Lower lobe of right lung (tissue), 2 donors: ENCODE measurements around the gene MAD1L1. TPM values are rescaled to one million over a fixed set of nuclear protein-coding genes. Genes with fewer than 3 reads are reported as not detected.
"Not testable (repeated sequence)": the region's sequence is repeated elsewhere in the genome, so short reads cannot be mapped to it uniquely, and the experiment has no call there.

ENCODE experiments used
- ATAC-seq, 2 donors: fragments of 200-7000 bp; cut with Tn5 transposase; one replicate each; pipeline ENCODE4 v1.9.1; 2020 to 2022; ENCODE audit warnings: mild to moderate bottlenecking in 2 of 2, moderate library complexity in 2 of 2
- DNase-seq: peaks from one replicate; pipeline ENCODE4 v3.0.0-alpha.2; 2020
- H3K27ac ChIP-seq: fragments of 200-600 bp; one replicate; pipeline ENCODE4 v1.8.0; 2022
- H3K27me3 ChIP-seq: fragments of 200-600 bp; one replicate; pipeline ENCODE4 v1.8.0; 2022; ENCODE audit warnings: low read depth
- H3K36me3 ChIP-seq: fragments of 200-600 bp; one replicate; pipeline ENCODE4 v1.8.0; 2022; ENCODE audit warnings: mild to moderate bottlenecking
- H3K4me1 ChIP-seq: fragments of 200-600 bp; one replicate; pipeline ENCODE4 v1.8.0; 2022
- H3K4me3 ChIP-seq: fragments of 200-600 bp; one replicate; pipeline ENCODE4 v1.8.0; 2022; ENCODE audit warnings: mild to moderate bottlenecking
- H3K9me3 ChIP-seq: fragments of 200-600 bp; one replicate; pipeline ENCODE4 v1.8.0; 2022
- CTCF ChIP-seq: fragments of 200-600 bp; IDR thresholded peaks from one replicate; pipeline ENCODE4 v1.8.0; 2022; ENCODE audit warnings: antibody characterized with exemption, mild to moderate bottlenecking
- intact Hi-C: fragments of 100-400 bp; cut with DNase I; formaldehyde crosslinking; loops from one replicate; pipeline ENCODE4 v1.11.0; 2022
- total RNA-seq: library from RNA; stranded (reverse); fragmentation: NEBNext Ultra II Directional; extraction: Animal tissue kit (Norgen Biotek cat#: 25700); gene quantifications from one replicate; pipeline ENCODE4 v1.2.1, GENCODE V29; 2021
- donor health status: DM: no; HTN: yes; CAD: no; lungs with severe emphysema.

The MAD1L1 gene
- total RNA-seq, 1 donor from 2014 or later: 44.5 TPM

- no peak for DNase-seq
- Histone ChIP-seq H3K4me3 (no peak overlapping the region), H3K4me1 (peaks cover 7% of the 10 kb centered on the region), H3K9me3 (no peaks in the 10 kb centered on the region), H3K27me3 (no peaks in the 10 kb centered on the region), H3K36me3 (no peaks in the 10 kb centered on the region), H3K27ac (no peak overlapping the region)
- ATAC-seq: no peak
- no peak for TF ChIP-seq CTCF
- intact Hi-C loops: no loop called here
Observed at GRCh38 chr7:2164646-2165045, 68.1 kb downstream of the MAD1L1 start.

GRCh38 chr7:2163600-2164555, 68.9 kb downstream of the MAD1L1 start:
- Histone ChIP-seq H3K36me3 (no peaks in the 10 kb centered on the region), H3K27ac (no peak overlapping the region), H3K27me3 (no peaks in the 10 kb centered on the region), H3K4me3 (no peak overlapping the region), H3K9me3 (no peaks in the 10 kb centered on the region), H3K4me1 (peaks cover 10% of the 10 kb centered on the region)
- DNase-seq: no peak
- no peak for TF ChIP-seq CTCF
- no peak for ATAC-seq
- intact Hi-C loops: no loop called here

GRCh38 chr7:2162959-2163358, 69.8 kb downstream of the MAD1L1 start:
- Histone ChIP-seq H3K27me3 (no peaks in the 10 kb centered on the region), H3K4me1 (peaks cover 19% of the 10 kb centered on the region), H3K4me3 (no peak overlapping the region), H3K27ac (no peak overlapping the region), H3K36me3 (no peaks in the 10 kb centered on the region), H3K9me3 (no peaks in the 10 kb centered on the region)
- DNase-seq: no peak
- ATAC-seq: no peak
- intact Hi-C loops: no loop called here
- TF ChIP-seq CTCF: no peak

GRCh38 chr7:2162004-2162902, 70.5 kb downstream of the MAD1L1 start:
- intact Hi-C loops: not testable (repeated sequence)

GRCh38 chr7:2159176-2159520, 73.6 kb downstream of the MAD1L1 start:
- intact Hi-C loops: no loop called here
- DNase-seq: peak; percentile 49
- Histone ChIP-seq H3K4me3 (no peak overlapping the region), H3K27ac (no peak overlapping the region), H3K4me1 (peaks cover 32% of the 10 kb centered on the region), H3K27me3 (no peaks in the 10 kb centered on the region), H3K9me3 (no peaks in the 10 kb centered on the region), H3K36me3 (no peaks in the 10 kb centered on the region)
- no peak for TF ChIP-seq CTCF
- peak in 1 of 2 donors; percentile 7 for ATAC-seq

More at GRCh38 chr7:2162004-2162902, 70.5 kb downstream of the MAD1L1 start:
- not testable (repeated sequence) for ATAC-seq, H3K27me3 ChIP-seq, H3K36me3 ChIP-seq, H3K4me3 ChIP-seq, DNase-seq, H3K9me3 ChIP-seq, H3K27ac ChIP-seq
- peaks cover 25% of the 10 kb centered on the region for H3K4me1 ChIP-seq
